Measurements from ENCODE around the gene HOXC11.

GRCh38 chr12:53967421-53967925 is 5.5 kb upstream of the HOXC11 start:
- TF ChIP-seq POLR2AphosphoS5 (IDR thresholded peaks at IDR 0.05) (no peak), CTCF (IDR thresholded peaks at IDR 0.05) (no peak), EP300 (IDR thresholded peaks at IDR 0.05) (no peak)
